ENCODE results near the gene C12orf60. TPM values are rescaled to one million over a fixed set of nuclear protein-coding genes. Genes with fewer than 3 reads are reported as not detected.
A peak's percentile ranks its signal among the peaks of the same experiment; 100 is the strongest.

The C12orf60 gene
- total and polyA plus RNA-seq, 9 donors, result 0.50 to 1.9 (median 0.82) TPM

DNA sequence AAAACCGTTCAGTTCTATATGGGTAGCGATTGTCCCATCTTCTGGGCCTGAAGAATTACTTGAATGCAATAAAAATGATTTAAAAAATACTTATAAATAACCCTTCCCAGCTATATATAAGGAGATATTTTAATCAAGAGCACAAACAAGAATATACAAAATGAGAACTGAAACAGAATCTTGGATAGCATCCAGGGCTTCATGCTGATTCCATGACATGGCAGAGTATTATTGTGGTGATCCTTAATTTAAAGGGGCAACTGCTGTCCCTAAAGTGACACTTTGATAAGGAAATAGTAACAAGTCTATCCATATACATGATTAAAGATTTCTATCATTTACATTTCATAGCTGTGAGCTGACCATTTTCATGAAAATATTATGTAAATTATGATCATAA is 19.0 kb upstream of the C12orf60 start:
- TF ChIP-seq POLR2A (IDR thresholded peaks at IDR 0.05), result no peak
- no peak for TF ChIP-seq EP300 (IDR thresholded peaks at IDR 0.05)
- TF ChIP-seq CTCF (IDR thresholded peaks at IDR 0.05), result no peak
- Histone ChIP-seq H3K4me3 (no peak overlapping the region), H3K36me3 (peaks cover 3% of the 10 kb centered on the region), H3K27ac (no peak overlapping the region), H3K9me3 (no peaks in the 10 kb centered on the region), H3K27me3 (no peaks in the 10 kb centered on the region), H3K4me1 (ENCODE audit: insufficient read depth) (no peaks in the 10 kb centered on the region)
- 86 to 94% (median 88%) methylated on average over 2 of the region's 2 CpGs for WGBS, 3 donors
- no peak for DNase-seq
- intact Hi-C loops (cut with DNase I), result no loop called here

GRCh38 chr12:14785568-14785967 is 17.9 kb upstream of the C12orf60 start:
- no peaks in the 10 kb centered on the region for H3K9me3 ChIP-seq
- WGBS, 3 donors, result 89 to 97% (median 93%) methylated on average over 3 of the region's 3 CpGs
- H3K4me3 ChIP-seq, result no peak overlapping the region
- H3K27me3 ChIP-seq, result no peaks in the 10 kb centered on the region
- no peak for TF ChIP-seq CTCF (IDR thresholded peaks at IDR 0.05)
- TF ChIP-seq EP300 (IDR thresholded peaks at IDR 0.05), result no peak
- no peak for TF ChIP-seq POLR2A (IDR thresholded peaks at IDR 0.05)
- no peak overlapping the region for H3K27ac ChIP-seq
- no peak for DNase-seq
- intact Hi-C loops (cut with DNase I), result no loop called here
- peaks cover 3% of the 10 kb centered on the region for H3K36me3 ChIP-seq
- no peaks in the 10 kb centered on the region for H3K4me1 ChIP-seq (ENCODE audit: insufficient read depth)

GRCh38 chr12:14795028-14795448 is 8.4 kb upstream of the C12orf60 start:
- no peaks in the 10 kb centered on the region for H3K36me3 ChIP-seq
- DNase-seq, result no peak
- TF ChIP-seq CTCF (IDR thresholded peaks at IDR 0.05) (no peak), POLR2A (IDR thresholded peaks at IDR 0.05) (no peak), EP300 (IDR thresholded peaks at IDR 0.05) (no peak)
- no peaks in the 10 kb centered on the region for H3K27me3 ChIP-seq
- H3K4me3 ChIP-seq, result no peak overlapping the region
- no peaks in the 10 kb centered on the region for H3K4me1 ChIP-seq (ENCODE audit: insufficient read depth)
- no peaks in the 10 kb centered on the region for H3K9me3 ChIP-seq
- H3K27ac ChIP-seq, result no peak overlapping the region
- intact Hi-C loops (cut with DNase I), result no loop called here
- WGBS, 3 donors, result 47 to 55% (median 51%) methylated on average over 4 of the region's 4 CpGs

GRCh38 chr12:14802247-14802646 is 1.2 kb upstream of the C12orf60 start:
- H3K4me3 ChIP-seq, result peak overlapping the region; percentile 99
- TF ChIP-seq POLR2A (IDR thresholded peaks at IDR 0.05) (no peak), EP300 (IDR thresholded peaks at IDR 0.05) (no peak), CTCF (IDR thresholded peaks at IDR 0.05) (no peak)
- H3K36me3 ChIP-seq, result no peaks in the 10 kb centered on the region
- DNase-seq, result no peak
- WGBS, 3 donors, result 45 to 50% (median 48%) methylated on average over 4 of the region's 4 CpGs
- H3K27ac ChIP-seq, result no peak overlapping the region
- H3K4me1 ChIP-seq (ENCODE audit: insufficient read depth), result no peaks in the 10 kb centered on the region
- no peaks in the 10 kb centered on the region for H3K27me3 ChIP-seq
- intact Hi-C loops (cut with DNase I), result no loop called here
- no peaks in the 10 kb centered on the region for H3K9me3 ChIP-seq

DNA sequence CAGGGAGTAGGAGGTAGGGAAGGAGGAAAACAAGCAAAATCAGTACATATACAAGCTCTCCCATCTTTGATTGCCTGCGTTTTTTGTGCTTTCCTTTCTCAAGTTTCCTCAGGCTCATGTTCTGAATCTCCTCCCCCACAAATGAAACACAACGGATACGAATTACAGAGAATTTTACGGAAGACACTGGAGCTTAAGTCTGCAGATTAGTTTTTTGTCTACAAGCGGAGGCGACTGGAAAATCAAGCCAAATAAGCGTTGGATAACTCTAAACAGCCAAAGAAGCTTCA is 804 bp upstream of the C12orf60 start:
- no peaks in the 10 kb centered on the region for H3K4me1 ChIP-seq (ENCODE audit: insufficient read depth)
- intact Hi-C loops (cut with DNase I), result no loop called here
- no peak for DNase-seq
- peak overlapping the region; percentile 99 for H3K4me3 ChIP-seq
- H3K36me3 ChIP-seq, result no peaks in the 10 kb centered on the region
- no peak for TF ChIP-seq EP300 (IDR thresholded peaks at IDR 0.05)
- no peak for TF ChIP-seq CTCF (IDR thresholded peaks at IDR 0.05)
- no peak for TF ChIP-seq POLR2A (IDR thresholded peaks at IDR 0.05)
- H3K27ac ChIP-seq, result peak overlapping the region; percentile 64 to 85
- no peaks in the 10 kb centered on the region for H3K9me3 ChIP-seq
- 0 to 1% (median 1%) methylated on average over 7 of the region's 7 CpGs for WGBS, 3 donors
- no peaks in the 10 kb centered on the region for H3K27me3 ChIP-seq
